Activated CD8-positive, alpha-beta T cell treated with anti-CD3 and anti-CD28 coated beads for 36 hours (primary cell): ENCODE data around the gene ARHGAP26. TPM values are rescaled to one million over a fixed set of nuclear protein-coding genes. Genes with fewer than 3 reads are reported as not detected.
A peak's percentile ranks its signal among the peaks of the same experiment; 100 is the strongest.
"Not testable (repeated sequence)": the region's sequence is repeated elsewhere in the genome, so short reads cannot be mapped to it uniquely, and the experiment has no call there.

Experiments
- ATAC-seq: fragments of 200-7000 bp; cut with Tn5 transposase; one replicate; pipeline ENCODE4 v1.10.0; 2021; ENCODE audit warnings: mild to moderate bottlenecking, moderate library complexity
- CTCF ChIA-PET: fragments of 350-600 bp; sonication (Branson Sonifier 250); formaldehyde crosslinking; loops from one replicate; lab custom pipeline; 2021; ENCODE audit warnings: antibody characterized with exemption; lab: Charles Lee
- POLR2A ChIA-PET: fragments of 350-600 bp; sonication (Branson Sonifier 250); formaldehyde crosslinking; loops from one replicate; lab custom pipeline; 2021; ENCODE audit warnings: antibody characterized with exemption; lab: Charles Lee
- DNase-seq: peaks from one replicate; pipeline ENCODE4 v3.0.0-alpha.2; 2020
- H3K27ac Mint-ChIP-seq: one replicate; pipeline ENCODE4 v1.8.0; 2021; ENCODE audit warnings: mild to moderate bottlenecking, mixed read lengths
- H3K27me3 Mint-ChIP-seq: one replicate; pipeline ENCODE4 v1.8.0; 2021; ENCODE audit warnings: mixed read lengths
- H3K36me3 Mint-ChIP-seq: one replicate; pipeline ENCODE4 v1.8.0; 2021; ENCODE audit warnings: low read depth, mixed read lengths
- H3K4me1 Mint-ChIP-seq: one replicate; pipeline ENCODE4 v1.8.0; 2021; ENCODE audit warnings: low read depth, mixed read lengths
- H3K4me3 Mint-ChIP-seq: one replicate; pipeline ENCODE4 v1.8.0; 2021; ENCODE audit warnings: mild to moderate bottlenecking, moderate library complexity, mixed read lengths
- H3K9me3 Mint-ChIP-seq: one replicate; pipeline ENCODE4 v1.8.0; 2021; ENCODE audit warnings: mixed read lengths
- CTCF ChIP-seq: fragments of 200-600 bp; IDR thresholded peaks from one replicate; pipeline ENCODE4 v1.8.0; 2022; ENCODE audit warnings: antibody characterized with exemption, mild to moderate bottlenecking
- intact Hi-C: fragments of 100-400 bp; cut with micrococcal nuclease; formaldehyde crosslinking; loops from one replicate; pipeline ENCODE4 v1.10.0; 2022
- total RNA-seq, 2 experiments: library from RNA; stranded (reverse); gene quantifications; one replicate each; pipeline ENCODE4 v1.2.3, GENCODE V29; 2021

ARHGAP26 gene
- total RNA-seq, 2 experiments from 2014 or later = 12.7 to 18.0 TPM

GRCh38 chr5:142947427-142947709 lies 177.2 kb downstream of the ARHGAP26 start:
- ChIA-PET POLR2A (no interaction called here), CTCF (no interaction called here)
- intact Hi-C loops = no loop called here
- Mint-ChIP-seq H3K27ac (no peak overlapping the region), H3K4me1 (peaks cover 35% of the 10 kb centered on the region), H3K4me3 (no peak overlapping the region), H3K27me3 (no peaks in the 10 kb centered on the region), H3K9me3 (no peaks in the 10 kb centered on the region), H3K36me3 (peaks cover 2% of the 10 kb centered on the region)
- no peak for TF ChIP-seq CTCF
- no peak for ATAC-seq
- DNase-seq = no peak

- Mint-ChIP-seq H3K27me3 (no peaks in the 10 kb centered on the region), H3K27ac (peak overlapping the region; percentile 9), H3K9me3 (no peaks in the 10 kb centered on the region), H3K36me3 (peaks cover 2% of the 10 kb centered on the region), H3K4me3 (no peak overlapping the region), H3K4me1 (peaks cover 23% of the 10 kb centered on the region)
- ChIA-PET CTCF (interaction anchor here (1.2 to 1.8 kb wide), 3 partner anchors 12 to 64 kb away, joined by 3 to 6 read pairs (median 4); no protein-coding TSS in a partner anchor), POLR2A (no interaction called here)
- no peak for TF ChIP-seq CTCF
- no peak for DNase-seq
- intact Hi-C loops = no loop called here
- peak; percentile 75 for ATAC-seq
Observed at GRCh38 chr5:142952229-142952628, 182.1 kb downstream of the ARHGAP26 start.

- intact Hi-C loops, H3K9me3 Mint-ChIP-seq, H3K27ac Mint-ChIP-seq, H3K4me3 Mint-ChIP-seq, POLR2A ChIA-PET, H3K27me3 Mint-ChIP-seq, H3K36me3 Mint-ChIP-seq, ATAC-seq, DNase-seq: not testable (repeated sequence)
- peaks cover 23% of the 10 kb centered on the region for H3K4me1 Mint-ChIP-seq
- CTCF ChIA-PET = interaction anchor here (1.2 to 1.8 kb wide), 3 partner anchors 12 to 64 kb away, joined by 3 to 6 read pairs (median 4); no protein-coding TSS in a partner anchor
Observed at GRCh38 chr5:142952871-142953270, 182.7 kb downstream of the ARHGAP26 start.

GRCh38 chr5:142954455-142954854 lies 184.3 kb downstream of the ARHGAP26 start:
- Mint-ChIP-seq H3K27me3 (no peaks in the 10 kb centered on the region), H3K27ac (no peak overlapping the region), H3K9me3 (no peaks in the 10 kb centered on the region), H3K4me3 (no peak overlapping the region), H3K36me3 (peaks cover 2% of the 10 kb centered on the region), H3K4me1 (peaks cover 25% of the 10 kb centered on the region)
- CTCF ChIA-PET = no interaction called here
- POLR2A ChIA-PET = no interaction called here
- DNase-seq (no peak), ATAC-seq (no peak)
- intact Hi-C loops = no loop called here
- TF ChIP-seq CTCF = no peak

- ATAC-seq (no peak), DNase-seq (no peak)
- ChIA-PET CTCF (no interaction called here), POLR2A (interaction anchor here (0.7 kb wide), 1 partner anchor 118 kb away, joined by 4 read pairs; no protein-coding TSS in a partner anchor)
- H3K27ac Mint-ChIP-seq = no peak overlapping the region
- H3K9me3 Mint-ChIP-seq = no peaks in the 10 kb centered on the region
- intact Hi-C loops = no loop called here
- no peak overlapping the region for H3K4me3 Mint-ChIP-seq
- no peaks in the 10 kb centered on the region for H3K36me3 Mint-ChIP-seq
- peaks cover 24% of the 10 kb centered on the region for H3K4me1 Mint-ChIP-seq
- no peak for TF ChIP-seq CTCF
- H3K27me3 Mint-ChIP-seq = no peaks in the 10 kb centered on the region
Observed at GRCh38 chr5:142955628-142956027, 185.5 kb downstream of the ARHGAP26 start.

- no peaks in the 10 kb centered on the region for H3K27me3 Mint-ChIP-seq
- CTCF ChIA-PET = no interaction called here
- POLR2A ChIA-PET = no interaction called here
- DNase-seq (no peak), ATAC-seq (no peak)
- no peak overlapping the region for H3K27ac Mint-ChIP-seq
- H3K4me3 Mint-ChIP-seq = no peak overlapping the region
- peaks cover 1% of the 10 kb centered on the region for H3K36me3 Mint-ChIP-seq
- TF ChIP-seq CTCF = no peak
- intact Hi-C loops = no loop called here
- H3K9me3 Mint-ChIP-seq = no peaks in the 10 kb centered on the region
- peaks cover 16% of the 10 kb centered on the region for H3K4me1 Mint-ChIP-seq
Observed at GRCh38 chr5:142957528-142957927, 187.4 kb downstream of the ARHGAP26 start.
